ENCODE measurements around the gene PCYT1B.

The PCYT1B gene

GRCh38 chrX:24575496-24575895 lies 71.7 kb downstream of the PCYT1B start:
- ChIA-PET CTCF (no interaction called here), POLR2A (no interaction called here)
- Histone ChIP-seq H3K4me3 (ENCODE audit: low read depth, low read length) (no peak overlapping the region), H3K9me3 (ENCODE audit: control insufficient read depth, insufficient read depth, low read depth, low read length) (no peaks in the 10 kb centered on the region), H3K36me3 (ENCODE audit: control insufficient read depth in 2 of 2, insufficient read depth in 1 of 2, low read length in 2 of 2) (no peaks in the 10 kb centered on the region), H3K4me1 (ENCODE audit: control insufficient read depth, insufficient read depth, low read length) (no peaks in the 10 kb centered on the region), H3K27ac (ENCODE audit: extremely low read depth, low read depth, low read length) (no peak overlapping the region)
- TF ChIP-seq PATZ1 (tag by site-specific recombination; IDR thresholded peaks at IDR 0.05) = no peak
- no peak for TF ChIP-seq ZNF488 (tag by site-specific recombination; IDR thresholded peaks at IDR 0.05)
- TF ChIP-seq ZNF639 (tag by site-specific recombination; IDR thresholded peaks at IDR 0.05) = no peak
- no peak for TF ChIP-seq ZNF112 (tag by site-specific recombination; IDR thresholded peaks at IDR 0.05)
- TF ChIP-seq ZNF549 (tag by site-specific recombination; IDR thresholded peaks at IDR 0.05) = no peak
- no peak for TF ChIP-seq ZNF501 (tag by site-specific recombination; IDR thresholded peaks at IDR 0.05)
- no peak for TF ChIP-seq SP2 (tag by site-specific recombination; IDR thresholded peaks at IDR 0.05)

- Histone ChIP-seq H3K27ac (ENCODE audit: extremely low read depth, low read depth, low read length) (no peak overlapping the region), H3K4me3 (ENCODE audit: low read depth, low read length) (no peak overlapping the region), H3K4me1 (ENCODE audit: control insufficient read depth, insufficient read depth, low read length) (no peaks in the 10 kb centered on the region), H3K9me3 (ENCODE audit: control insufficient read depth, insufficient read depth, low read depth, low read length) (no peaks in the 10 kb centered on the region), H3K36me3 (ENCODE audit: control insufficient read depth in 2 of 2, insufficient read depth in 1 of 2, low read length in 2 of 2) (no peaks in the 10 kb centered on the region)
- ChIA-PET POLR2A (no interaction called here), CTCF (no interaction called here)
- TF ChIP-seq ZFP41 (tag by site-specific recombination; IDR thresholded peaks at IDR 0.05; ENCODE audit: borderline replicate concordance) (no peak), ZNF777 (tag by site-specific recombination; IDR thresholded peaks at IDR 0.05; ENCODE audit: borderline replicate concordance) (no peak), ZNF558 (tag by site-specific recombination; IDR thresholded peaks at IDR 0.05) (no peak), KLF10 (tag by site-specific recombination; IDR thresholded peaks at IDR 0.05) (no peak), ZFHX2 (tag by site-specific recombination; conservative IDR thresholded peaks at IDR 0.05) (no peak), KLF9 (tag by site-specific recombination; IDR thresholded peaks at IDR 0.05; ENCODE audit: low read depth) (no peak), ZNF140 (tag by site-specific recombination; IDR thresholded peaks at IDR 0.05) (no peak), SCRT1 (tag by site-specific recombination; IDR thresholded peaks at IDR 0.05; ENCODE audit: borderline replicate concordance) (no peak), MYNN (tag by site-specific recombination; IDR thresholded peaks at IDR 0.05; ENCODE audit: borderline replicate concordance) (no peak), ZNF404 (tag by site-specific recombination; IDR thresholded peaks at IDR 0.05) (no peak), ZNF416 (tag by site-specific recombination; IDR thresholded peaks at IDR 0.05) (no peak), ZNF112 (tag by site-specific recombination; IDR thresholded peaks at IDR 0.05) (no peak), ZNF169 (tag by site-specific recombination; IDR thresholded peaks at IDR 0.05) (no peak), ZNF501 (tag by site-specific recombination; IDR thresholded peaks at IDR 0.05) (no peak), ZBTB21 (tag by site-specific recombination; IDR thresholded peaks at IDR 0.05) (no peak), ZNF433 (tag by site-specific recombination; IDR thresholded peaks at IDR 0.05; ENCODE audit: low read depth) (no peak), ZNF311 (tag by site-specific recombination; IDR thresholded peaks at IDR 0.05; ENCODE audit: borderline replicate concordance) (no peak), GLIS2 (tag by site-specific recombination; IDR thresholded peaks at IDR 0.05) (no peak), HOXA7 (CRISPR knock-in tag; IDR thresholded peaks at IDR 0.05; ENCODE audit: borderline replicate concordance) (no peak), ZNF560 (tag by site-specific recombination; IDR thresholded peaks at IDR 0.05; ENCODE audit: borderline replicate concordance) (no peak)
These were observed 72.4 kb downstream of the PCYT1B start for GRCh38 chrX:24574743-24575142.
